ENCODE measurements around the gene FHIT. TPM values are rescaled to one million over a fixed set of nuclear protein-coding genes. Genes with fewer than 3 reads are reported as not detected.

Gene FHIT
- total and polyA plus RNA-seq, 10 of the 15 experiments (the other 5 are each of a cell fraction or from before 2014, with no cell fraction given): 4.2 to 14.9 (median 9.4) TPM

- DNase-seq (ENCODE audit: low read depth, low spot score) (no peak), ATAC-seq (no peak), FAIRE-seq (no peak)
- Histone ChIP-seq H3K27me3 (replicated peaks in 1 of 2; ENCODE audit: control insufficient read depth in 2 of 2, insufficient read depth in 2 of 2, low read length in 1 of 2) (no peaks in the 10 kb centered on the region), H3K4me3 (no peak overlapping the region), H3K4me1 (ENCODE audit: control insufficient read depth, insufficient read depth, low read length) (no peaks in the 10 kb centered on the region), H3K9me3 (replicated peaks; ENCODE audit: control insufficient read depth, insufficient read depth, low read length) (no peaks in the 10 kb centered on the region), H3K36me3 (ENCODE audit: control insufficient read depth in 2 of 2, insufficient read depth in 2 of 2, low read length in 1 of 2) (no peaks in the 10 kb centered on the region), H3K79me2 (ENCODE audit: control insufficient read depth, insufficient read depth, low read length) (no peaks in the 10 kb centered on the region), H3K9ac (ENCODE audit: control insufficient read depth, insufficient read depth, low read length) (no peak overlapping the region), H3K27ac (ENCODE audit: control insufficient read depth, insufficient read depth) (no peak overlapping the region), H3K4me2 (ENCODE audit: control insufficient read depth, insufficient read depth) (no peak overlapping the region), H2AFZ (ENCODE audit: control insufficient read depth, low read depth, low read length) (no peak overlapping the region), H4K20me1 (ENCODE audit: control insufficient read depth, insufficient read depth) (no peaks in the 10 kb centered on the region)
- ChIA-PET RAD21 (ENCODE audit: unreplicated experiment) (no interaction called here), SMC1A (ENCODE audit: uncharacterized antibody, unreplicated experiment) (interaction anchor here (1.1 kb wide), 1 partner anchor 25 kb away, joined by 5 read pairs; no protein-coding TSS in a partner anchor), POLR2A (no interaction called here), CTCF (no interaction called here)
- in situ Hi-C loops (cut with MboI): no loop called here
- intact Hi-C loops (cut with micrococcal nuclease; ENCODE audit: unreplicated experiment): no loop called here
- BruUV-seq (replicated peaks): no TSS peak
- 97% methylated on average over 2 of the region's 2 CpGs for WGBS (ENCODE audit: insufficient coverage, insufficient replicate concordance, low lambda C conversion rate, missing lambda C conversion rate)
- TF ChIP-seq BHLHE40 (IDR thresholded peaks at IDR 0.05; ENCODE audit: borderline replicate concordance in 1 of 2, low read depth in 2 of 2, low read length in 1 of 2) (no peak), RBBP5 (conservative IDR thresholded peaks at IDR 0.05) (no peak), CUX1 (IDR thresholded peaks at IDR 0.05; ENCODE audit: insufficient replicate concordance, low read depth, low read length) (no peak), JUND (IDR thresholded peaks at IDR 0.05; ENCODE audit: low read depth, low read length) (no peak), CREM (IDR thresholded peaks at IDR 0.05; ENCODE audit: low read depth) (no peak), DPF2 (IDR thresholded peaks at IDR 0.05) (no peak), PAX5 (IDR thresholded peaks at IDR 0.05; ENCODE audit: borderline replicate concordance, low read depth, low read length) (no peak), ZBTB40 (IDR thresholded peaks at IDR 0.05; ENCODE audit: borderline replicate concordance) (no peak), ETV6 (conservative IDR thresholded peaks at IDR 0.05 in 1 of 2, IDR thresholded peaks at IDR 0.05 in 1 of 2; ENCODE audit: borderline replicate concordance in 1 of 2, low read depth in 1 of 2) (no peak), KLF5 (IDR thresholded peaks at IDR 0.05; ENCODE audit: partially characterized antibody) (no peak), ZZZ3 (IDR thresholded peaks at IDR 0.05; ENCODE audit: control insufficient read depth, insufficient read length, low read depth) (no peak), CTCF (IDR thresholded peaks at IDR 0.05 in 2 of 3, conservative IDR thresholded peaks at IDR 0.05 in 1 of 3; ENCODE audit: control insufficient read depth in 2 of 3, extremely low read depth in 1 of 3, insufficient read depth in 1 of 3, low read depth in 3 of 3, low read length in 3 of 3) (no peak)
Observed at GRCh38 chr3:61224823-61225222, 26.4 kb downstream of the FHIT start.
